ENCODE results near the gene WNT6. TPM values are rescaled to one million over a fixed set of nuclear protein-coding genes. Genes with fewer than 3 reads are reported as not detected.

WNT6 gene
- total and polyA plus RNA-seq, 8 donors: 0.07 TPM; not detected in 7

GRCh38 chr2:218819093-218819492, 40.5 kb upstream of the WNT6 start:
- TF ChIP-seq CTCF (IDR thresholded peaks at IDR 0.05): no peak
- ATAC-seq (no peak), DNase-seq (no peak)
- peaks cover 0 to 20% of the 10 kb centered on the region in 2 donors for H3K36me3 ChIP-seq
- peaks cover 0 to 3% of the 10 kb centered on the region in 2 donors for H3K4me1 ChIP-seq
- H3K27ac ChIP-seq: no peak overlapping the region
- H3K9me3 ChIP-seq: no peaks in the 10 kb centered on the region
- no peaks in the 10 kb centered on the region for H3K27me3 ChIP-seq
- intact Hi-C loops (cut with DNase I): no loop called here
- no peak overlapping the region for H3K4me3 ChIP-seq

DNA sequence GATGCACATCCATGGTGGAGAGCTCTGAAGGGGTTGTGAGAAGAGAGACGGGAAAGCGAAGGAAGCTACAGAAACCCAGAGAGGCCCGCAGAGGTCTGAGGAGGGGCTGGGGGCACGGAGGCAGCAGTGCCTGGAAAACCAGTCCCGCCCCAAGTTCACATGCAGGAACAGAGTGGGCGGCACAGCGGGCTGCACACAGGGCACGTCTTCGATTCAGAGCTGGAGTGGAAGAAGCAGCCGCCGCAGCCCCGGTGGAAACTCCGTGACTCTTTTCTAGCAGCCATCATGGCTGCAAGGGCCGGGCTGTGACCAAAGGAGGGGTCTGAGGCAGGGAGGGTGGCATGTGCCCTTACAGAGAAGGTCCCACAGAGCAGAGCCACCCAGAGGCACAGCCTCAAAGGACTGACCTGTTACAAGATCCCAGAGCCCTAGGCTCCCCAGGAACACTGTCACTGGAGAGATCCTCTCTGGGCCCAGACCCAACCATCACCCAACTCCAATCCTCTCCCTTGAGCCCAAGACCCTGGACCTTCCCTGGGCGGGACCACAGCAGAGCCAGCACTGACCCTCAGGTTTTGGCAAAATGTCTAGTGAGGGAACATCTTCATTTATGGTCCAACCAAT, 38.7 kb upstream of the WNT6 start:
- Histone ChIP-seq H3K4me1 (peaks cover 0 to 3% of the 10 kb centered on the region in 2 donors), H3K27me3 (no peaks in the 10 kb centered on the region), H3K4me3 (no peak overlapping the region), H3K36me3 (peaks cover 0 to 3% of the 10 kb centered on the region in 2 donors), H3K9me3 (no peaks in the 10 kb centered on the region), H3K27ac (peak overlapping the region in 1 of 2 donors; percentile 13)
- peak; percentile 35 for ATAC-seq
- DNase-seq: peak in 1 of 4 donors; percentile 75
- intact Hi-C loops (cut with DNase I): no loop called here
- TF ChIP-seq CTCF (IDR thresholded peaks at IDR 0.05): no peak

DNA sequence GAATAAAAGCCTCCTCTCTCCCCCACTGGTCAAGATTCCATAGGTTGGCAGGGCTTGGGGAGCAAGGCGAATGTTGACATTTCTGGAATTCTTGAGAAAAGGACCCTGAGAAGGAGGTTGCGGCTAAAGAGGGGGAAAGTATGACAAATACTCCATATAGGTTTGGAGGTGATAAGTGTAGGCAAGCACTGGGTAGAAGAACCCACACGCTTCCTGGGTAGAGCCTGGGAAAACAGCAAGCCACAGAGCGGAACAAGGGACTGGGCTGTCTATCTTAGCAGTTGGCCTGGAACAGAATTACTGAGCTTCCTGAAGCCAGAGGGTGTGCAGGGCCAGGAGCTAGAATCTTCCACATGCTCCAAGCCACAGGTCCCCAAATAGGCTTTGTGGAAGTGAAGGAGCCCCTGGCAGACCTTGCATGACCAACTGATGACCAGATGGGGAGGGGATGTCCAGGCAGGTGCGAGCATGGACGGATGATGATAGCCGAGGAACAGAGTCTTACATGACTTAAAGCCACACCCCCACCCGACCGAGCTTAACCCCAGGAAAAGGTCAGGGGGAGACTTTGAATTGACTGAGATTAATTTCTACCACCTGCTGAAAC, 37.9 kb upstream of the WNT6 start:
- Histone ChIP-seq H3K4me3 (no peak overlapping the region), H3K27ac (no peak overlapping the region), H3K27me3 (no peaks in the 10 kb centered on the region), H3K36me3 (no peaks in the 10 kb centered on the region), H3K9me3 (no peaks in the 10 kb centered on the region), H3K4me1 (peaks cover 0 to 3% of the 10 kb centered on the region in 2 donors)
- TF ChIP-seq CTCF (IDR thresholded peaks at IDR 0.05): no peak
- no peak for DNase-seq
- intact Hi-C loops (cut with DNase I): no loop called here
- ATAC-seq: no peak

GRCh38 chr2:218822622-218823021, 37.0 kb upstream of the WNT6 start:
- no peak for TF ChIP-seq CTCF (IDR thresholded peaks at IDR 0.05)

DNA sequence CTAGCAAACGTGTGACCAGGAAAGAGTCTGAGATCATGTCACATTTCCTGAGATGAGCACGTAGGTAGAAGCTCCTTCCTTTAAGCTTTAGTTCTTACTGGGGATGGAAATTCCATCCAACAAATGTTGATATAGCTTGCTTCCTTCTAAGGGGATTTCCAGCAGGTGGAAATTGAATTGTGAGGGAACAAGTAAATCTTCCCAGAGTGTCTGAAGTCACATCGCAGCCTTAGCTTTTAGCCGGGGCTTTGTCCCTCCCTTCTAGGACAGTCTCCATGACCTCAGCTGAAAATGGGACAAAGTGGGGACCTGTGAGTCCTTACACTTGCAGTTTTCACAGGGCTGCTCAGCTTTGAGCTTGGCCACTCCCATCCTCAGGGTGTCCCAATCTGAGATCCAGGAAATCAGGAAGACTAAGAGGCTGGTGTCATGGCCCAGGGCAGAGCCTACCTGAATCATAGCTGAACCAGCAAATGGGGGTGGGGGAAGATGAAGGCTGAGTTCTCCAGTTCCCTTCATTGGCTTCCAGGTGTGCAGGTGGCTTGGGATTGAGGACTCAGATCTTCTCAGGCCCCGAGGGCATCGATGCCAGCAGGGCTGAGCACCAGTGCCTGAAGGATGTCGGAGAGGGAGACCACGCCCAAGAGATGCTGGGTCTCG, 36.3 kb upstream of the WNT6 start:
- no peaks in the 10 kb centered on the region for H3K9me3 ChIP-seq
- H3K36me3 ChIP-seq: no peaks in the 10 kb centered on the region
- H3K27ac ChIP-seq: no peak overlapping the region
- no peak for TF ChIP-seq CTCF (IDR thresholded peaks at IDR 0.05)
- H3K27me3 ChIP-seq: peaks cover 0 to 12% of the 10 kb centered on the region in 2 donors
- ATAC-seq (no peak), DNase-seq (no peak)
- peaks cover 0 to 3% of the 10 kb centered on the region in 2 donors for H3K4me1 ChIP-seq
- H3K4me3 ChIP-seq: no peak overlapping the region
- intact Hi-C loops (cut with DNase I): no loop called here

More at GRCh38 chr2:218822622-218823021, 37.0 kb upstream of the WNT6 start:
- no peak overlapping the region for H3K27ac ChIP-seq
- peaks cover 0 to 5% of the 10 kb centered on the region in 2 donors for H3K27me3 ChIP-seq
- H3K36me3 ChIP-seq: no peaks in the 10 kb centered on the region
- no peaks in the 10 kb centered on the region for H3K9me3 ChIP-seq
- DNase-seq (no peak), ATAC-seq (no peak)
- no peak overlapping the region for H3K4me3 ChIP-seq
- H3K4me1 ChIP-seq: peaks cover 0 to 3% of the 10 kb centered on the region in 2 donors
- intact Hi-C loops (cut with DNase I): no loop called here
